ENCODE results near the gene SAMD4A.

Gene SAMD4A

GRCh38 chr14:54632452-54632851, 65.5 kb downstream of the SAMD4A start:
- no peak for DNase-seq (ENCODE audit: low read depth)

GRCh38 chr14:54633076-54633475, 66.1 kb downstream of the SAMD4A start:
- no peak for DNase-seq (ENCODE audit: low read depth)

GRCh38 chr14:54637270-54638134, 70.6 kb downstream of the SAMD4A start:
- DNase-seq (ENCODE audit: low read depth) = no peak

GRCh38 chr14:54638135-54638446, 71.2 kb downstream of the SAMD4A start:
- no peak for DNase-seq (ENCODE audit: low read depth)

GRCh38 chr14:54639611-54640010, 72.7 kb downstream of the SAMD4A start:
- DNase-seq (ENCODE audit: low read depth) = no peak

GRCh38 chr14:54640506-54640905, 73.6 kb downstream of the SAMD4A start:
- no peak for DNase-seq (ENCODE audit: low read depth)

GRCh38 chr14:54642121-54642520, 75.2 kb downstream of the SAMD4A start:
- DNase-seq (ENCODE audit: low read depth) = no peak

GRCh38 chr14:54642801-54643695, 76.1 kb downstream of the SAMD4A start:
- no peak for DNase-seq (ENCODE audit: low read depth)

- DNase-seq (ENCODE audit: low read depth) = no peak
Measured at GRCh38 chr14:54643696-54644176, 76.8 kb downstream of the SAMD4A start.

GRCh38 chr14:54645639-54646038, 78.7 kb downstream of the SAMD4A start:
- DNase-seq (ENCODE audit: low read depth) = no peak

- no peak for DNase-seq (ENCODE audit: low read depth)
Measured at GRCh38 chr14:54646626-54647025, 79.7 kb downstream of the SAMD4A start.

GRCh38 chr14:54647378-54647777, 80.5 kb downstream of the SAMD4A start:
- DNase-seq (ENCODE audit: low read depth) = no peak

- DNase-seq (ENCODE audit: low read depth) = no peak
Measured at GRCh38 chr14:54649056-54649455, 82.1 kb downstream of the SAMD4A start.

- peak; percentile 77 for DNase-seq (ENCODE audit: low read depth)
Measured at GRCh38 chr14:54650331-54650958, 83.5 kb downstream of the SAMD4A start.

GRCh38 chr14:54650959-54651351, 84.0 kb downstream of the SAMD4A start:
- no peak for DNase-seq (ENCODE audit: low read depth)

- no peak for DNase-seq (ENCODE audit: low read depth)
Measured at GRCh38 chr14:54651649-54652048, 84.7 kb downstream of the SAMD4A start.

- peak; percentile 98 for DNase-seq (ENCODE audit: low read depth)
Measured at GRCh38 chr14:54652188-54652587, 85.3 kb downstream of the SAMD4A start.

- DNase-seq (ENCODE audit: low read depth) = no peak
Measured at GRCh38 chr14:54652605-54653052, 85.7 kb downstream of the SAMD4A start.

- peak; percentile 80 for DNase-seq (ENCODE audit: low read depth)
Measured at GRCh38 chr14:54653712-54654469, 87.0 kb downstream of the SAMD4A start.

GRCh38 chr14:54654605-54655004, 87.7 kb downstream of the SAMD4A start:
- DNase-seq (ENCODE audit: low read depth) = no peak

GRCh38 chr14:54658836-54659235, 91.9 kb downstream of the SAMD4A start:
- no peak for DNase-seq (ENCODE audit: low read depth)

GRCh38 chr14:54659365-54659764, 92.4 kb downstream of the SAMD4A start:
- no peak for DNase-seq (ENCODE audit: low read depth)
